Activated T-helper 2 cell treated with anti-CD3 and anti-CD28 coated beads, Interferon-gamma antibody, Interleukin-2, Interleukin-4, amounts not matched to agents 10 μg/mL and 5 μg/mL and 100 μg/mL, durations not matched to agents 14 hours and 24 hours and 36 hours (primary cell): ENCODE results near the gene ITPRIP. TPM values are rescaled to one million over a fixed set of nuclear protein-coding genes. Genes with fewer than 3 reads are reported as not detected.

Source experiments
- DNase-seq: peaks from one replicate; pipeline ENCODE4 v3.0.0; 2021; ENCODE audit warnings: low spot score
- H3K27ac Mint-ChIP-seq: one replicate; pipeline ENCODE4 v1.8.0; 2021; ENCODE audit warnings: mixed read lengths
- H3K27me3 Mint-ChIP-seq: one replicate; pipeline ENCODE4 v1.8.0; 2021; ENCODE audit warnings: low read depth, mixed read lengths
- H3K36me3 Mint-ChIP-seq: one replicate; pipeline ENCODE4 v1.8.0; 2021; ENCODE audit warnings: low read depth, mixed read lengths
- H3K4me1 Mint-ChIP-seq: one replicate; pipeline ENCODE4 v1.8.0; 2021; ENCODE audit warnings: low read depth, mixed read lengths
- H3K4me3 Mint-ChIP-seq: one replicate; pipeline ENCODE4 v1.8.0; 2021; ENCODE audit warnings: low read depth, mild to moderate bottlenecking, moderate library complexity, mixed read lengths
- H3K9me3 Mint-ChIP-seq: one replicate; pipeline ENCODE4 v1.8.0; 2021; ENCODE audit warnings: mixed read lengths
- intact Hi-C: fragments of 100-400 bp; cut with micrococcal nuclease; formaldehyde crosslinking; loops from one replicate; pipeline ENCODE4 v1.15.1; 2023
- total RNA-seq: library from RNA; stranded (reverse); gene quantifications from 2 replicates; pipeline ENCODE4 v1.2.3, GENCODE V29; 2022

The ITPRIP gene
- total RNA-seq, 1 donor from 2014 or later, result 18.8 TPM

- H3K4me3 Mint-ChIP-seq, result no peak overlapping the region
- H3K9me3 Mint-ChIP-seq, result no peaks in the 10 kb centered on the region
- no peak for DNase-seq
- peaks cover 31% of the 10 kb centered on the region for H3K36me3 Mint-ChIP-seq
- intact Hi-C loops, result no loop called here
- H3K4me1 Mint-ChIP-seq, result peaks cover 59% of the 10 kb centered on the region
- no peak overlapping the region for H3K27ac Mint-ChIP-seq
- no peaks in the 10 kb centered on the region for H3K27me3 Mint-ChIP-seq
Measured at GRCh38 chr10:104321226-104321625, 17.0 kb downstream of the ITPRIP start.

DNA sequence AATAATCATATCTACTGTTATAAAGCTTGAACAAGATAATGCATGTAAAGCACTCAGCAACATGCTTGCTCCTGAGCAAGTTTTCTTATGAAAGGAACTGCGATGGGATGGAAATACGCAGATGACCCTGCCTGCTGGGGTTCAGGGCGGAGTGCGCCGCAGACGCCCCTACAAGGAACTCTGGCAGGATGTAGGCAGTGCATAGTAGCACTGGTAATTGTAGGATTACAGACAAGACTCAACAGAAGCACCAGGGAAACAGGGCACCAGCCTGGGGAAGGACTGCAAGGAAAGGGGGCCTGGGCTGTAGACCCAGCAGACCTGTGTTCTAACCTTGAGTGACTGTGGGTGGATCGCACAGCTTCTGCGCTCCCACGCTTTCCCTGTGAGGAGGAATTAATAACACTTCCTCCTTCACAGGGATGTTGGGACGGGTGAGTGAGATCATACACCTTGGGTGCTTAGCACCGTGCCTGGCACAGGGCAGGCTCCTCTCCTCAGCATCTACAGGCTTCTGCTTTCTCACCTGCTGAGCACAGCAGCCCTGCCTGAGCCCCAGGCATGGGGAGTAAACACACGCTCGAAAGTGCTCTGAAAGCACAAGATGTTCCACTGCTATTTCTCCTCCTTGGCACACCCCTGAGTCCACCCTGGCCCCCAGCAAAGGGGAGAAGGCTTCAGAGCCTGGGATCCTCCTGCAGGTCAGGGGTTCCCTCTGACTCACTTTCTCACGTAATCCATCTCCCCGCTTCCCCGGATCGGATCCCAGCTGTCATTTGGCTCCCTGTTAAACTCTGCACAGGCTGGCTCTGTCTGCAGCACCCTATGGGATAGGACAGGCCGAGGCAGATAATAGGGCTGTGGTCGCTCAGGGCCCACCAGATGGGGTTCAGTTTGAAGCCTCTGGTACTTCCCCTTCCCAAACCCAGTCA lies 19.2 kb downstream of the ITPRIP start:
- Mint-ChIP-seq H3K27me3 (no peaks in the 10 kb centered on the region), H3K9me3 (no peaks in the 10 kb centered on the region), H3K4me1 (peaks cover 43% of the 10 kb centered on the region), H3K4me3 (no peak overlapping the region), H3K27ac (no peak overlapping the region), H3K36me3 (peaks cover 21% of the 10 kb centered on the region)
- intact Hi-C loops, result no loop called here
- DNase-seq, result no peak

GRCh38 chr10:104318326-104318725 lies 19.9 kb downstream of the ITPRIP start:
- intact Hi-C loops, result no loop called here
- Mint-ChIP-seq H3K27ac (no peak overlapping the region), H3K4me1 (peaks cover 35% of the 10 kb centered on the region), H3K9me3 (no peaks in the 10 kb centered on the region), H3K36me3 (peaks cover 25% of the 10 kb centered on the region), H3K27me3 (no peaks in the 10 kb centered on the region), H3K4me3 (no peak overlapping the region)
- no peak for DNase-seq

DNA sequence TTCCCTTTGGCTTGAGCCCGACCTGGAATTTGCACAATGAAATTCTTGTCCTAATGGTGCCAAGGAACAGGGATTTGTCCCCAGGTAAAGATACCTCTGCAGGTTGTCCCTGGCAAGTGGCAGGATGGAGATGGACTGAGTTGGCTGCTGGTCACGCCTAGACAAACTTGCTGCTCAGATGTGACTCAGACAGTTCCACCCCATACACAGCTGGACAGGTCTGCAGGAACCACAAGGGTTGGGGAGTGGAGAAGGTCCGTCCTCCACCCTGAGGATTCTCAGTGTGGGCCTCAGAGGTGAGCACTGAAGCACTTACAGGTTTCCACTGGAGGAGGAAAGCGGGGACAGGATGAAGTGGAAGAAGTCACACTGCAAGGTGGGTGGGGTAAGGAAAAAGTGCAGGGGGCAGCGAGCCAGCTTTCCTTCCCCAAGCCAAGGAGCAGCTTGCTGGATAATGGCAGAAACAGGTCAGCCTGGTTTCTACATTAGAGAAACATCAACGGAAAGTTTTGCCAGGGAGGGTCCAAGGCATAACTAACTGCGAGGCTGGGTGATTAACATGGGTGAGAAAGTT lies 20.5 kb downstream of the ITPRIP start:
- Mint-ChIP-seq H3K27ac (peak overlapping the region; percentile 15), H3K4me1 (peaks cover 32% of the 10 kb centered on the region), H3K36me3 (peaks cover 30% of the 10 kb centered on the region), H3K4me3 (no peak overlapping the region), H3K9me3 (no peaks in the 10 kb centered on the region), H3K27me3 (no peaks in the 10 kb centered on the region)
- intact Hi-C loops, result no loop called here
- DNase-seq, result no peak

DNA sequence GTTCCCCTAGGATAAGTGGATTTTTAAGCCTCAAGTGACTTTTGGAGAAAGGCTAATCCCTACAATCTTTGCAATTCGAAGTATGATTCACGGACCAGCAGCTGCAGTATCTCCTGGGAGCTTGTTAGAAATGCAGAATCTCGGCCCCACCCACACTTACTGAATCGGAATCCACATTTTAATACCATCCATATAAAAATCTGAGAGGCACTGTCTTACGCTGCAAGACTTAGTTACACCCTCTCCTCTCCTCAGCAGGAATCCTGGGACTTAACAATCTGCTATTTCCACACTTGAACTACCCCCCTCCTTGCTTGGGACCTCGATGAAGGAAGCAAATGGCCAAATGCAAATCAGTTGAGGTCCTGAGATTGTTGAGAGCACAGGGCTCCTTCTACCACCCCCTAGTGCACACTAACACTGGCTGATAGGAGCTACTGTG lies 21.0 kb downstream of the ITPRIP start:
- H3K9me3 Mint-ChIP-seq, result no peaks in the 10 kb centered on the region
- no peak for DNase-seq
- intact Hi-C loops, result no loop called here
- H3K4me3 Mint-ChIP-seq, result no peak overlapping the region
- peaks cover 27% of the 10 kb centered on the region for H3K4me1 Mint-ChIP-seq
- no peak overlapping the region for H3K27ac Mint-ChIP-seq
- no peaks in the 10 kb centered on the region for H3K27me3 Mint-ChIP-seq
- H3K36me3 Mint-ChIP-seq, result peaks cover 35% of the 10 kb centered on the region

DNA sequence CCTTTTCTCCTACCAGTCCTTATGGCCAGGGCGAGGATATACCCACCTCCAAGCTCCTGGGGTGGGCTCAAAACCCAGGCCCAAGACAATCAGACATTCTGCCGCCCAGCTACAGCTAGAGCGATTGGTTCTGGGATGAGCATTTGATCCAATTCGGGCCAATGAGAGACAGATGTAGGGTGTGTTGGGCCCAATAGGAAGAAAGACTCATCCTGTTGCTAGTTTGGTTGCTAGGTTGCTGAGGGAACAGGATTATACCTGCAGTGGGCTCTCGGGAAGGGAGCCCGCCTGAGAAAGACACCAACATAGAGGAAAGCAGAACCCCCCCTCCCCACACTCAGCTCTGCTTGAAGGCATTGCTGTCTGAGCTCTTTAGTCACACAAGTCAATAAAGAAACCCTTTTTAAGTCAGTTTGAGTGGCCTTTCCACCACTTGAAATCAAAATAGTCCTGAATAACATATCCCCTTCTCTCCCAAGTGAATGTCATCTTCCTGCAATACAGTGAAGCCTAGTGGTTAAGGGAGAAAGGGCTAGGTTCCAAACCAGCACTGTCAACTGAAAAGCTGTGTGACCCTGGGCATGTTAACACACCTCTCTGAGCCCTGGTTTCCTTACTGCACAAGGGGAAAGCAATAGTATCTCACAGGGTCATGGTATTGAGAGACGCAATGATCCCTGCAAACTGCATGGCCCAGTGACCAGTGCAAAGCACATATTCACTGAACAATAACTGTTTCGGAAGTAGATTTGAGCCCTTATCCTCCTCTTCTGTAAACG lies 21.8 kb downstream of the ITPRIP start:
- peaks cover 41% of the 10 kb centered on the region for H3K36me3 Mint-ChIP-seq
- DNase-seq, result no peak
- no peaks in the 10 kb centered on the region for H3K9me3 Mint-ChIP-seq
- no peak overlapping the region for H3K27ac Mint-ChIP-seq
- peaks cover 19% of the 10 kb centered on the region for H3K4me1 Mint-ChIP-seq
- no peak overlapping the region for H3K4me3 Mint-ChIP-seq
- intact Hi-C loops, result no loop called here
- H3K27me3 Mint-ChIP-seq, result no peaks in the 10 kb centered on the region

- no peak for DNase-seq
- Mint-ChIP-seq H3K27ac (no peak overlapping the region), H3K27me3 (no peaks in the 10 kb centered on the region), H3K4me1 (peaks cover 20% of the 10 kb centered on the region), H3K4me3 (no peak overlapping the region), H3K36me3 (peaks cover 41% of the 10 kb centered on the region), H3K9me3 (no peaks in the 10 kb centered on the region)
- intact Hi-C loops, result no loop called here
Measured at GRCh38 chr10:104315486-104315921, 22.8 kb downstream of the ITPRIP start.

GRCh38 chr10:104314591-104315485 lies 23.4 kb downstream of the ITPRIP start:
- H3K9me3 Mint-ChIP-seq, result no peaks in the 10 kb centered on the region
- peaks cover 47% of the 10 kb centered on the region for H3K36me3 Mint-ChIP-seq
- no peaks in the 10 kb centered on the region for H3K27me3 Mint-ChIP-seq
- H3K4me1 Mint-ChIP-seq, result peaks cover 21% of the 10 kb centered on the region
- no peak for DNase-seq
- H3K27ac Mint-ChIP-seq, result no peak overlapping the region
- H3K4me3 Mint-ChIP-seq, result no peak overlapping the region
- intact Hi-C loops, result no loop called here

DNA sequence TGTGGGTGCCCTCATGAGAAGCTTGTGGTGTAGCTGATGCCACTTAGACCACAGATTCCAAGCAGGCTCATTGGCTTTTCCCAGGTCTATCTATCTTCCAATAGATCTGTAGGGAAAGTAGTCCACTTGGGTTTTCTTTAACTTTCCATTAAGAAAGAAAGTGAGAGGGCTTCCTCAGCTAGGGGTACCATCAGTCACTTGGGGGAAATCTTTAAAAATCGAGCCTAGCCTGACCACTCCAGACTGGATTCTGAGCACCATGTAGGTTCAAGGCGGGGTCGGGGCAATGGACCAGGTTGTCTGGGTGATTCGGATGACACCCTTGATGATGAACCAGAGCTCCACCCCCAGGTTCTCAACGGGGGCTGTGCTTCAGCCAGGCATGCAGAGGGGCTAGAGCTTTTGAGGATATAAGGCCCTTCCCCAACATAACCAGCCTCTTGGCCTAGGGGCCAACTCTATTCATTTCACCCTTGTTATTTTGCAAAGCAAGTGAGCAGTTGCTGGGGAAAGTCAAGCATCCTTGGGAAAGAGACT lies 27.0 kb downstream of the ITPRIP start:
- intact Hi-C loops, result no loop called here

DNA sequence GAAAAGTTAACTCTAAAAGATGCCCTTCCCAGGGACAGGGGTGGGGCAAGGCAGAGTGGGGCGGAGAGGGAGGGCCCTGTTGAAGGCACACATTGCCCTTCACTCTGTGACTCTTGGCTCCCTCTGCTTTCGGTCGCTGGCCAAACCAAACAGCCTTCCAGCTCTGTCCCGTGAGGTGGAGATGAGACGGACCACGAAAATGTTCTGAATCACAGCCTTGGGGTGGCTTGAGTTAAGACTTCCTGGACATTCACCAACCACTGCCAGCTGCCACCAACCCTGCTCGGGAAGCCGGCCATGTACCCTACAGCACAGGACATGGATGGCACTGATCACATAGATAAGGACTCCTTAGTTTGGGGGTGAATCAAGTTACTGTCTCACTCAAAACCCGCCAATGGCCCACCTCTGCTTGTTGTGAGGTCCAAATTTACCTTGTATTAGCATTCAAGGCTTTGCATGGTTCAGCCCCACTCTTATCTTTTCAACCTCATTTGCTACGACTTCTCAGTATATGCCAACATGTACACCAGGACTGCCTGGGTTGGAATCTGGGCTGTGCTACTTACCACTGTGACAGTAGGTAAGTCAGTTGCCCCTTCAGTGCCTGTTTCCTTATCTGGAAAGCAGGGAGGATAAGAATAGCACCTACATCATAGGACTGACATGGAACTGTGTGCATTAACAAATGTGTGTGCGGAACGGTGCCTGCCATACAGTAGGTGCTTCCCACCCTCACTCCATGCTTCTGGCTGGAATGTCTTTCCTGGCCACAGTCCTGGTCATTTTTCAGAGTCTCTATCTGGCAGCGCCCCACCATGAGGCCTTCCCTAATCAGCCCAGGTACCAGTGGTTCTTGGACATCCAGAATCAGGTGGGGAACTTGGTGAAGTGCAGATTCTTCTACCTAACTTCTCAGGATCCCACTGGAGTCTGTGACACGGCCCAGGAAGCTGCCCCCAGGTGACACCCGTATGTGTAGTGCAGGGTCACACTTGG lies 28.0 kb downstream of the ITPRIP start:
- intact Hi-C loops, result no loop called here
- H3K4me1 Mint-ChIP-seq, result peaks cover 32% of the 10 kb centered on the region
- DNase-seq, result no peak
- H3K4me3 Mint-ChIP-seq, result no peak overlapping the region
- H3K36me3 Mint-ChIP-seq, result peaks cover 49% of the 10 kb centered on the region
- no peaks in the 10 kb centered on the region for H3K9me3 Mint-ChIP-seq
- no peaks in the 10 kb centered on the region for H3K27me3 Mint-ChIP-seq
- no peak overlapping the region for H3K27ac Mint-ChIP-seq

More for the DNA sequence above, 27.0 kb downstream of the ITPRIP start:
- H3K9me3 Mint-ChIP-seq, result no peaks in the 10 kb centered on the region
- no peak overlapping the region for H3K4me3 Mint-ChIP-seq
- DNase-seq, result no peak
- H3K27ac Mint-ChIP-seq, result no peak overlapping the region
- H3K27me3 Mint-ChIP-seq, result no peaks in the 10 kb centered on the region
- peaks cover 54% of the 10 kb centered on the region for H3K36me3 Mint-ChIP-seq
- H3K4me1 Mint-ChIP-seq, result peaks cover 26% of the 10 kb centered on the region

GRCh38 chr10:104308439-104308903 lies 29.8 kb downstream of the ITPRIP start:
- intact Hi-C loops, result loop anchor here (1.0 kb wide), 1 partner anchor 29 kb away; no protein-coding TSS in a partner anchor

More at GRCh38 chr10:104308439-104308903, 29.8 kb downstream of the ITPRIP start:
- peaks cover 38% of the 10 kb centered on the region for H3K4me1 Mint-ChIP-seq
- no peaks in the 10 kb centered on the region for H3K27me3 Mint-ChIP-seq
- H3K27ac Mint-ChIP-seq, result peak overlapping the region; percentile 67
- H3K36me3 Mint-ChIP-seq, result peaks cover 41% of the 10 kb centered on the region
- peak overlapping the region; percentile 6 for H3K4me3 Mint-ChIP-seq
- no peak for DNase-seq
- H3K9me3 Mint-ChIP-seq, result no peaks in the 10 kb centered on the region
